Fibroblast of upper back skin (primary cell): Measurements from ENCODE around the gene KIFC1.
A peak's percentile ranks its signal among the peaks of the same experiment; 100 is the strongest.

ENCODE experiments used
- DNase-seq: peaks from one replicate; pipeline ENCODE4 v3.0.0-alpha.2; 2013

The KIFC1 gene

DNA sequence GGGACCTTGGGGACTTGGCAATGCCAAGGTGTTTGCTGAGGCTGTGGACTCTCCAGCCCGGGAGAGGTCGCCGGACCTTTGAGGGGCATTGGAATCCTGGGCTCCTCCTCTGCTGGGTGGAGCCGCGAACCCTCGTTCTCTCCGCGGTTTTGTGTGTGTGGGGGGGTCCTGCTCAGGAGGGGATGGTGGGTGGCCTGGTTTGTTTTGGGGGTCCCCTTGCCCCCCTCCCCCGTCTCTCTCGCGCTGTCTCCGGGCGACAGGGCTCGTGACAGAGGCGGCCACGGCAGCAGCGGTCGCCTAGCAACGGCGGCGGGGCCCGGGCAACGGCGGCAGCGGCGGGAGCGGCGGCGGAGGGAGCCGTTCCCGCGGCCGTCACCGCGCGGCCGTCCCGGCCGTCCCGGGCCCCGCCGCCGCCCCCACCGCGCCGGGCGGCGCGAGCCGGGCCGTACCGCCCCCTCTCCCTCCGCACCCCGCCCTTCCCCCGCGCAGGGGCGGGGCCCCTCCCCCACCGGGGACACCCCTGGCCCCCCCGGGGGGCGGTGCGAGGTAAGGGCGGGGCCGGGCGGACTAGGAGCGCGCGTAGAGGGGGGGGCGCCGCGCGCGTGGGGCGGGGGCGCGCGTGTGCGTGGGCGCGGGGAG, 36.1 kb downstream of the KIFC1 start:
- DNase-seq, result no peak

DNA sequence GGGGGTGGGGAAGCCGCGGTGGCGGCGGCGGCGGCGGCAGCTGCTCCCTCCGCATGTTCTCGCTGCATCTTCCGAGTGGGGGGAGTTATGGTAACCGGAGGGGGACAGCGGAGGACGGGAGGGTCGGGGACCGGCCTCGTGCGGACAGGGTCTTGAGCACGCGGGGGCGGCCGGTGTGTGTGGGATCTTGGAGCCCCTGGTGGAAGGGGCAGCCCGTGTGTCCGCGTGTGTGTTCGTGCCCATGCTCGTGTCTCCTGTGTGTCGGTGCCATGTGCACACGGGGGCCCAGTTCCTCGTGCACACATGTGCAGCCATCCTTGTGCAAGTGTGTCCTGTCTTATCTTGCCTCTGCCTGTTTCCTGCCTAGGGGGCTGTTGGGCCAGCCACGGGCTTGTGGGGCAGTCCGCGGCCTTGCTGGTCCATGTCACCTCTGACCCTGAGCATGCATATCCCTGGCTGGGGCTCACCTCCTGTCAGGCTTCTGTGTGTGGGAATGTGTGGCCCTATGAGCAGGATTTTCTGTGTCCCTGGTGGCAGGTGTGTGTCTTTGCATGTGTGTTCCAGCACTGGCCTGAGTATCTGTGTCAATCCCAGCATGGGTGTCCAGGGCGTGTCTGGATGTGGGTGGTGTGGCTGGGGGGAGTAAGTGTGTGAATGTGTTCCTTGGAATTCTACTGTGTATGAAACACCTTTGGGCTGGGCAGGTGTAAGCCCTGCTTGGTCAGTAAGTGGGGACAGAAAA, 36.8 kb downstream of the KIFC1 start:
- peak; percentile 29 for DNase-seq

DNA sequence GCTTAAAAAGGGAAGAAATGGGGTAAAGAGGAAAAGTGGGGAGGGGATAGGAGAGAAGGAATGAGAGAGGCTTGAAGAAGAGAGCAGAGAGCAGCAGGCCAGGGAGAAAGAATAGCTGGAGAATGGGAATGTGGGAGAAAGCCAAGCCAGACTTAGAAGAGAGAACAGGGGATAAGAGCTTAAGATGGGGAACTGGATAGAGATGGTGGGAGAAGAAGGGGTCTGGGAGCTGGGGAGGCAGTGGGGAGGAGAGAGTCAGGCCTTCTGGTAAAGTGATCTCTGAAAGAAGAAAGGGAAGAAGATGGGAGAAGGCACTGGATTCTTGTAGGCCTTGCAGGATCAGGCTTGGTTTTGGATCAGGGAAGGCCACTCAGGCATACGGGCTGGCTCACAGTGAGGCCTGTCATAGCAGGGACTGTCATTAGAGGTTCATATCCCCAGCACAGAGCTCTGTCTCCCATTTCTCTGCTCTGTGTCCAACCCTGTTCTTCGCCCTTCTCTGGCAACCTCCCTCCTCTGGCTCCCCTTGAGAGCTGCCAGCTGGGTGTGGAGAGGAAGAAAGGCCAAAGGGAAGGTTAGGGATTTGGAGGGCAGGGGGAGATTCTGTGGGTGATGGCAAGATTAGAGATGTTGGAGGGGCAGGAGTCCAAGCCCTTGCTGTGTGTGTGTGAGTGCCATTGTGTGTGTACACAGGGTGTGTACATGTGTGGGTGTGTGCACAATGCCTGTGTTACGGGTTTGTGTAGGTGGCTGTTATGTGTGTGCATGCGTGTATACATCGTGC, 37.5 kb downstream of the KIFC1 start:
- no peak for DNase-seq

DNA sequence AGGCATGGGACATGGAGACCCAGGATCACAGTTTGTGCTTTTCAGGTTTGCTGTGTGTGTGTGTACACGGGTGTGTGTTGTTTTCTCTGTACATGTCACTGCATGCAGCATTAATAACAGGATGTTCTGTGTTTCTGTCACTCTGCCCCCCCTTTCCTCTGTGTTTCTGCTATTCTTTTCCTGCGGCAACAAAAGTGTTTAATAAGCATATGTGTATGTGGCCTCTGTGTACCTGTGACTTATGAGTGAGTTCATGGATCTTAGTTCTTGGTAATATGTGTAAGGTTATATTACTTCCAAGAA, 38.1 kb downstream of the KIFC1 start:
- DNase-seq, result no peak

DNA sequence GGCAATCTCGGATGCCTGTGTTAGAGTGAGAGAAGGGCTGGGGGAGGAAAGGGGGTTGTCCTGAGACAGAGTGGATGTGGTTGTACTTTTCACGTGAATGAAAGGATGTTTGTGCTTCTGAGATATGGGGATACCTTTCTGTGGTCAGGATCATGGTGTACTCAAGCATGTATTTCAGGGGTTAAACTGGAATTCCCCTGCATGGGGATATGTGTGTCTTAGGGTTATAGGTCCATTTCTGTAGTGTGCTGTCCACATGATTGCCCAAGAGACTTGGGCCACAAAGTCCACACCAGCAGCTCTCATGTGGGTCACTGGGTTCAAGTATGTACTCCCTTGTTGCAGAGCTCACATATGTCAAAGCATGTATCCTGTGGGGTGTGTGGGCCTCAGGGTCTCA, 38.7 kb downstream of the KIFC1 start:
- no peak for DNase-seq

DNA sequence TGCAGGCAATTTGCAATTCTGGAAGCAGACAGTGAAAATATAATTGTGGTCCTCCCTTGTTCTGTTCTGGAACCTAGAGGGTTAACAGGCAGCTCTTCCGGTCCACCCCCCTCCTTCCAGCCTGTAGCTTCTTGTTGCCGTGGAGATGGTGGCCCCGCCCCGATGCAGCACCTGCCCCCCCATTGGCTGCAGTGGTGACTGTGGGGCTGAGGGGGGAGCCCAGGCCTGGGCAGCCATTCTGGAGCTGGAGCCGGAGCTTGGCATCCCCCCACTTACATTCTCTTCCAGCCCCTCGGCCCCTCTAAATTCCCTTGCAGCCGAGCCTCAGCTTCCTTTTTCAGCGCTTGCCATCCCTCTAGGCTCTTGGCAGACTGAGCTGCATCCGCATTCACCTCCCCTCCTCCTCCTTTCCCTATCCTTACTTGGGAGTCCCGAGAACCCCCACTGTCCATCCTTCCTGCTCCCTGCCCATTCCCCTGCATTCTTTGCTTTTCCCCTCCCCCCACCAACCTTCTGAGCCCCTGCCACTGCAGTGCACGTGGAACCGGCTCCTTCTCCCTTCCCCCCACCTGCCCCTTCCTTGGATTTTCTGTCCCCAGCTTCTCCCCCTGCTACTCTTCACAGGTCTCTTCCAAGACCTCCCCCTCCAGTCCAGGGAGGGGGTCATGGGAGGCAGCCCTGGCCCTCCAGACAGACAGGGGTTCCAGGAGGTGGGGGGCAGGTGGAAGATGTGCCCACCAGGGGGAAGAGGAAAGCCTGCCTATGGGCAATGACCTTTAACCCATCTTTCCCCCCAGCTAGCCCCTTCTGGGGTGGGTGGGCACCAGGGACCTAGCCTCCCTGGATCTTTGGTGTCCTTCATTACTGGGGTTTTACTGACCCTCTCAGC, 39.6 kb downstream of the KIFC1 start:
- DNase-seq, result peak; percentile 66

DNA sequence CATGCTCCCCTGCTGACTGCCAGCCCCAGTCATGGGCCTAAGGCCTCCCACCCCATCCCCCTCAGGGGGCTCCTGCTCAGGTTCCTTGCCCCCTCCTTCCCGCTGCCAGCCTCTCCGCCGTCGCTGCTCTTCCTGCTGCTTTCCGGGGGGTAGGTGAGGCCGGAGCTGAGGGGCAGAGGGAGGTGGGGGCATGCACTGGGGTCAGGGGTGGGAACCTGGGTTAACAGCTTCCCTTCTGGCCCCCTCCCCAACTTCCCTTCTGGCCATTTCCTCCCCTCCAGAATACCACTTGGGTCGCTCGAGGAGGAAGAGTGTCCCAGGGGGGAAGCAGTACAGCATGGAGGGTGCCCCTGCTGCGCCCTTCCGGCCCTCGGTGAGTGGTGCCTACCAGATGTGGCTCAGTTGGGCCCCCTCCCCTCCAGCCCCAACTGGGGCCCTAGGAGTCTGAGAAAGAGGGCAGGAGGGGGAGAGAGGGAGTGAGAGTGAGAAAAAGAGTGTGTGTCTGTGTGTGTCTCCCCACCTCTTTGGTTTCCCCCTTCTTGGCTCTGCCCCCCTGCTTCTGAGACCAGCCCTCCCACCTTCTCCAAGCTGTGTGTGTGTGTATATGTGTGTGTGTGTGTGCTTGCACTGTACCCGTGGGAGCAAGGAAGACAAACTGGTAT, 40.4 kb downstream of the KIFC1 start:
- DNase-seq, result no peak

DNA sequence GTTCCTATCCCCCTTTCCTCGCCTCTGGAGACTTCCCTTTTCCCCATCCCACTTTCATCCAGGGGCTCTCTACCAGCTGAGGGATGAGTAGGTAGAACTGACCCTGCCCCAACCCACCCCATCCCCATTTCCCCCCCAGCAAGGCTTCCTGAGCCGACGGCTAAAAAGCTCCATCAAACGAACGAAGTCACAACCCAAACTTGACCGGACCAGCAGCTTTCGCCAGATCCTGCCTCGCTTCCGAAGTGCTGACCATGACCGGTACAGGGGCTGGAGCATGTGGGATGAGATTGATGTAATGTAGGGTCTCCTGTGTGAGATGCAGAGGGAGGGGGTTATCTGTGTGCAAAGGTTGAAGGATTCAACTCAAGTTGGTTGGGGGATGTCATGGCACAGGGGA, 40.9 kb downstream of the KIFC1 start:
- DNase-seq, result no peak

DNA sequence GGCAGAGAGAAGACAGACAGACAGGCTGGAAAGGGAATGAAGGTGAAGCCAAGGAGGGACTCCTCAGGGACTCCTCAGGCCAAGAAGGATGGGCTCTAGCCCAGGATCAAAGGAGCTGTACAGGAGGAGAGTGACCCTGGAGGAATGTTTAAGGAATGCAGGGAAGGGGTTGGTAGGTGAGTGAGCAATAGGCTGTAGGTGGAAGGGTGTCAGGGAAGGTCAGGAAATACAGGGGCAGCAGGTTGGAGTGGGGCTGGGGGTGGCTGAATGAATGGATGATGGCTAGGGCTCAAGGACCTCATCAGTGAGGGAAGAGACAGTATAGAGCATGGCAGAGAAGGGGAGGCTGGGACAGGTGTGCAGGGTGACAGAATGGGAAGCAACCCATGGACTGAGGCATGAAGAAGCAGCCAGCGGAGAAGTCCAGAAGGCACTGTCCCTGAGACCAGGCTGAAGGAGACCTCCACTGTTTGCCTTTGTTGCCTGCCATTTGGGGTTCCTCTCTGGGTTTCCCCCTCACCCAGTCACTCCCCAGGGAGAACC, 41.4 kb downstream of the KIFC1 start:
- DNase-seq, result no peak

DNA sequence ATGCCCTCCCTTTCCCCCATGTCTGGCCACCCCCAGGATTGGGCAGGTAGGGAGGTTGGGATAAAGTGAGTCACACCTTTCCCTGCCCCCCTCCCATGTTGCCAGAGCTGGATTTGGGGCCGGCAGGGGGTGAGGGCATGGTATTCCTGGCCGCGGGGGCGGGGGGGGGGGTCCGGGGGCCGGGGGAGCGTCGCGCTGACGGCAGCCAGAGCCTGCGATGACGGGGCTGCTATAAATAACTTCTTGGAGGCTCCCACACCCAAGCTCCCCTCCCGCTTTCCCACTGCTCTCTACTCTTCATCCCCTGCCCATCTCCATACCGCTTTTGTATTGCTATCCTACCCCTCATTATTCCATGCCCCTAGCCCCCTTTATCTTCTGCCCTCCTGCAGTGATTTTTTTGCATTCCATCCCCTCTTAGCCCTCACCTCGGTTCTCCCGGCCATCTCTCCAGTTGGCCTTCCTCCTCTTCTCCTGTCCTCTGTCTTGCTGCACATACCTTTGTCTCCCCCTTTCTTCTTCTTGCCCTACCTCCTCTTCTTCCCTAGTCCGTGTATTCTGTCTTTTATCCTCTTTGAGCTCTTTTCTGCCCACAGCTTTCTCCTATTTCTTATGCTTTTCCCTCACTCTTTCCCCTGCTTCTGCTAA, 42.0 kb downstream of the KIFC1 start:
- peak; percentile 31 for DNase-seq

DNA sequence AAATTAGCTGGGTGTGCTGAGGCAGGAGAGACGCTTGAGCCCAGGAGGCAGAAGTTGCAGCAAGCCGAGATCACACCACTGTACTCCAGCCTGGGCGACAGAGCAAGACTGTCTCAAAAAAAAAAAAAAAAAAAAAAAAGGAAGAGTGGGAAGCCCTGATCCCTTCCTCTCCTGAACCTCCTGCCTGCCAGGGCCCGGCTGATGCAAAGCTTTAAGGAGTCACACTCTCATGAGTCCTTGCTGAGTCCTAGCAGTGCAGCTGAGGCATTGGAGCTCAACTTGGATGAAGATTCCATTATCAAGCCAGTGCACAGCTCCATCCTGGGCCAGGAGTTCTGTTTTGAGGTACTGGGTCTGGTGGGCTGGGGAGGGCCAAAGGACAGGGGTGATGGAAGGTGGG, 43.3 kb downstream of the KIFC1 start:
- no peak for DNase-seq

DNA sequence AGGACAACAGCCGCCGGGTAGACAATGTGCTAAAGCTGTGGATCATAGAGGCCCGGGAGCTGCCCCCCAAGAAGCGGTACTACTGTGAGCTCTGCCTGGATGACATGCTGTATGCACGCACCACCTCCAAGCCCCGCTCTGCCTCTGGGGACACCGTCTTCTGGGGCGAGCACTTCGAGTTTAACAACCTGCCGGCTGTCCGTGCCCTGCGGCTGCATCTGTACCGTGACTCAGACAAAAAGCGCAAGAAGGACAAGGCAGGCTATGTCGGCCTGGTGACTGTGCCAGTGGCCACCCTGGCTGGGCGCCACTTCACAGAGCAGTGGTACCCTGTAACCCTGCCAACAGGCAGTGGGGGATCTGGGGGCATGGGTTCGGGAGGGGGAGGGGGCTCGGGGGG, 46.0 kb downstream of the KIFC1 start:
- no peak for DNase-seq

DNA sequence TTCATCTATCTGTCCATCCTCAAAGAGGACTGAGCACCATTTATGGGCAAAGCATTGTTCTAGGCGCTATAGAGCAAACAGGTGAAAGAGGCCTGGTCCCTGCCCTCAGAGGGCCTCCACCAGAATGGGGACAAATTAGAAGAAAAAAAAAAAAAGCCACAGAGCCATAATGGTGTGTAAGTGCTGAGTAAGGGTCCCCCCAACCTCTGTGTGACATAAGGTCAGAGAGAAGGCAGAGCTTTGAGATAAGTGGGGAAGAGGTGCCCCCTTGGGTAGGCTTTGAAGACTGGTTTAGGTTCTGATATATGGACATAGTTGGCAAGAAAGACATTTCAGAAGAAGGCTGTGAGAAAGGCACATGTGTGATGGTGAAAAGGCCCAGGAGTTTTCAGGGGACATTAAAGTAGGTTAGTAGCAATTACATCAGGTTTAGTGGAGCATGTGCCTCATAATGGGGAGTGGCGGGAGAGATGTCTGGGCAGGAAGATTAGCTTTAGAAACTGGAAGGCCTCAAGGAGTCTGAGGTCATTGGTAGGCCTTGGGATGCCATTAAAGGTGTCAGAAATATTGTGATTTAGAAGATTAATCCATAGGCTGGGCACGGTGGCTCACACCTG, 47.5 kb downstream of the KIFC1 start:
- DNase-seq, result no peak

DNA sequence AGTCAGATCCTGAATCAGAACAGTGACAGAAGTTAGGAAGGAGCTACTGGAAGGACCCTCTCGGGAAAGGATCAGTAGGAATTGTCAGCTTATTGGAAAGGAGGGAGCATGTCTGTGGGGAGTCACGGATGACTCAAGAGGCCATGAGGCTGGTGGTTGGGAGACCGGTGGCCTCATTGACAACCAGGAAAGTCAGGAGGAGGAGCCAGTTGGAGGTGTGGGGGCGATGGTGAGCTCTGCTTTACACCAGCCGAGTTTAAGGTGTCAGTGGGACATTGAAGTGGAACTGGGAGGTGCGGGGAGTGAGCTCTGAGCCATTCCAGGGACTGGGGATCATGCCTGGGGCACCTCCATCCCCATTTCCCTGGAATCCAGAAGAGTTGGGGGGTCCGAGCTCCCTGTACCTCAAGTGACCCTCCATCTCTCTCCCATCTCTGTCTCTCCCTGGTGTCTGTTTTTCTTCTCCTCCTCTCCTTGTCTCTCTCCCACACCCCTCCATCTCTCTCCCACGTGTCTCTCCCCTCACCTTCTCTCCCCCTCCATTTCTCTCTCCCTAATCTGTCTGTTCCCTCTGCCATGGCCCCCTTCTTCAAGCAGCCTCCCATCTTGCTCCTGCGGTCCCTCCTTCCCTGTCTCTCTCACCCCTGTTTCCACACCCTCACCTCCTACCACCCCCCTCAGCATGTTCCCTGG, 48.5 kb downstream of the KIFC1 start:
- no peak for DNase-seq

DNA sequence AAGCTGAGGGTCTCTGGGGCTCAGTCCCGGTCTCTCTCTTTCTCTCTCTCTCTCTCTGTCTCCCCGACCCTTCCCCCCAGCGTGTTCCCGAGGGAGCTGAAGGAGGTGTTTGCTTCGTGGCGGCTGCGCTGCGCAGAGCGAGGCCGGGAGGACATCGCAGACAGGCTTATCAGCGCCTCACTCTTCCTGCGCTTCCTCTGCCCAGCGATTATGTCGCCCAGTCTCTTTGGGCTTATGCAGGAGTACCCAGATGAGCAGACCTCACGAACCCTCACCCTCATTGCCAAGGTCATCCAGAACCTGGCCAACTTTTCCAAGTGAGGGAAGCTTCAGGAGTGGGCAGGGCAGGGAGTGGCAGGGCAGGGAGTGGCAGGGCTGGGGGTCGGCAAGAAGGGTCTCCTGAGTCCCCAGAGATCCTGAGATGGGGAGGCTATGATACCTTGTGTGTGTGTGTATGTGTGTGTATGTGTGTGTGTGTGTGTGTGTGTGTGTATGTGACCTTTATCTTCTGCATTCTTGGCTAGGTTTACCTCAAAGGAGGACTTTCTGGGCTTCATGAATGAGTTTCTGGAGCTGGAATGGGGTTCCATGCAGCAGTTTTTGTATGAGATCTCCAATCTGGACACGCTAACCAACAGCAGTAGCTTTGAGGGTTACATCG, 49.2 kb downstream of the KIFC1 start:
- no peak for DNase-seq

DNA sequence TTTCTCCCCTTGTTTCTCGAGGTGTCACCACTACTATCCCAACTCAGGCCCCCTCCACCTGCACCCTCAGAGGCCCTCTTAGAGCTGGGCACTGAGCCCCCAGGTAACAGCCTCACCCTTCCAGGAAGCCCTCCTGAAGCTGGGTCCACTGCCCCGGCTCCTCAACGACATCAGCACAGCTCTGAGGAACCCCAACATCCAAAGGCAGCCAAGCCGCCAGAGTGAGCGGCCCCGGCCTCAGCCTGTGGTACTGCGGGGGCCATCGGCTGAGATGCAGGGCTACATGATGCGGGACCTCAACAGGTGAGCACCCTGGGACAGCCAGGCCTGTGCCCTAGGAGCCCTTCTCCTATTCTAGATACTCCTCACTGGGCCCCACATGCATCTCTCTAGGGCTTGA, 49.8 kb downstream of the KIFC1 start:
- DNase-seq, result no peak

DNA sequence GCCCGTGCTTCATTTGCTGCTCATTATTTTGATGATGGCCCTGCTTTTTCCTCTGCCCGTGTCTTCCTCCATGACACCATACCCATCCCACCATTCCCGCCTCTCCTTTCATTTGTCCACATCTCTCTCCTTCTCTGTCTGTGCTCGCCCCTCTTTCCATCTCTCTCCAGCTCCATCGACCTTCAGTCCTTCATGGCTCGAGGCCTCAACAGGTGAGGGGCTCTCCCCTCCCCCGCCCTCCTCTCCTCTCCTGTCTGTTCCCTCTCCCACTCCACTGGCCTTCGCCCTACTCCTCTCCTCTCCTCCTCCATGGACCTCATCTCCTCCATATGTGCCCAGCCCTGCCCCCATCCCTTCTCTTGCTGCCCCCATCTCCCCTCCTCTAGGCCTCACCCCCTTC, 50.7 kb downstream of the KIFC1 start:
- DNase-seq, result no peak

DNA sequence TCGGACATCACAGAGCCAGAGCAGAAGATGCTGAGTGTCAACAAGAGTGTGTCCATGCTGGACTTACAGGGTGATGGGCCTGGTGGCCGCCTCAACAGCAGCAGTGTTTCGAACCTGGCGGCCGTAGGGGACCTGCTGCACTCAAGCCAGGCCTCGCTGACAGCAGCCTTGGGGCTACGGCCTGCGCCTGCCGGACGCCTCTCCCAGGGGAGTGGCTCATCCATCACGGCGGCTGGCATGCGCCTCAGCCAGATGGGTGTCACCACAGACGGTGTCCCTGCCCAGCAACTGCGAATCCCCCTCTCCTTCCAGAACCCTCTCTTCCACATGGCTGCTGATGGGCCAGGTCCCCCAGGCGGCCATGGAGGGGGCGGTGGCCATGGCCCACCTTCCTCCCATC, 51.4 kb downstream of the KIFC1 start:
- DNase-seq, result no peak

DNA sequence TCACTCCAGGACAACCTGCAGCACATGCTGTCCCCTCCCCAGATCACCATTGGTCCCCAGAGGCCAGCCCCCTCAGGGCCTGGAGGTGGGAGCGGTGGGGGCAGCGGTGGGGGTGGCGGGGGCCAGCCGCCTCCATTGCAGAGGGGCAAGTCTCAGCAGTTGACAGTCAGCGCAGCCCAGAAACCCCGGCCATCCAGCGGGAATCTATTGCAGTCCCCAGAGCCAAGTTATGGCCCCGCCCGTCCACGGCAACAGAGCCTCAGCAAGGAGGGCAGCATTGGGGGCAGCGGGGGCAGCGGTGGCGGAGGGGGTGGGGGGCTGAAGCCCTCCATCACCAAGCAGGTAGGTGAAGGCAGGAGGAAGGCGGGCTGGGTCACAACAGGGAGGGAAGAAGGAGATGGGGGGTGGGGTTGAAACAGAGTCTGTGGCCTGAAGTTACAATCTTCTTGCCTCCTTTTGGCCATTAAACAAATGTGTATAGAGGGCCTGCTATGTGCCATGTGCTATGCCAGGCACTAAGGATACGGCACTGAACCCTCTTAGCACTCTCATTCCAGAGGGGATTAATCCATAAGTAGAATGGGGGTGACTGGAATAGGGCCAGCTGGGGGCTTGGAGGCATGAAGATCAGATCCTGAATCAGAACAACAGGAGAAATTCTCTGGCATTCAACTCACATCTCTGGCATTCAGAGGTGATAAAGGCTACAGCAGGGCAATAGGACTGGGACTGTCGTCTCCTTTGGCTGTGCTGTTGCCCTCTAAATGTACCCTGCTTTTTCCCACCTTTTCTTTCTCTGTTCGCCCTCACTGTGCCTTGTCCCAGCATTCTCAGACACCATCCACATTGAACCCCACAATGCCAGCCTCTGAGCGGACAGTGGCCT, 52.2 kb downstream of the KIFC1 start:
- no peak for DNase-seq
